Memory B cell (primary cell): Measurements from ENCODE around the gene RPH3AL.
"Not testable (repeated sequence)": the region's sequence is repeated elsewhere in the genome, so short reads cannot be mapped to it uniquely, and the experiment has no call there.

ENCODE experiments used
- ATAC-seq: fragments of 150-1000 bp; cut with Tn5 transposase; 2 replicates; pipeline ENCODE4 v1.10.0; 2021; ENCODE audit warnings: low read depth, mild to moderate bottlenecking, moderate library complexity
- DNase-seq, 2 donors: peaks; one replicate each; pipeline ENCODE4 v3.0.0; 2022; ENCODE audit warnings: low spot score in 2 of 2
- H3K27ac Mint-ChIP-seq: one replicate; pipeline ENCODE4 v1.8.0; 2022; ENCODE audit warnings: mild to moderate bottlenecking, moderate library complexity, mixed read lengths
- H3K27me3 Mint-ChIP-seq: one replicate; pipeline ENCODE4 v1.8.0; 2022; ENCODE audit warnings: mixed read lengths
- H3K36me3 Mint-ChIP-seq: one replicate; pipeline ENCODE4 v1.8.0; 2022; ENCODE audit warnings: mild to moderate bottlenecking, mixed read lengths
- H3K4me1 Mint-ChIP-seq: one replicate; pipeline ENCODE4 v1.8.0; 2022; ENCODE audit warnings: mixed read lengths
- H3K4me3 Mint-ChIP-seq: one replicate; pipeline ENCODE4 v1.8.0; 2022; ENCODE audit warnings: mild to moderate bottlenecking, moderate library complexity, mixed read lengths
- H3K9me3 Mint-ChIP-seq: one replicate; pipeline ENCODE4 v1.8.0; 2022; ENCODE audit warnings: mixed read lengths

The RPH3AL gene

GRCh38 chr17:226108-227077 is 126.2 kb downstream of the RPH3AL start:
- peaks cover 2% of the 10 kb centered on the region for H3K36me3 Mint-ChIP-seq
- H3K27me3 Mint-ChIP-seq = no peaks in the 10 kb centered on the region
- H3K4me3 Mint-ChIP-seq = no peak overlapping the region
- H3K9me3 Mint-ChIP-seq = no peaks in the 10 kb centered on the region
- H3K27ac Mint-ChIP-seq = no peak overlapping the region
- ATAC-seq (no peak), DNase-seq (no peak)
- no peaks in the 10 kb centered on the region for H3K4me1 Mint-ChIP-seq

GRCh38 chr17:225551-225950 is 127.1 kb downstream of the RPH3AL start:
- Mint-ChIP-seq H3K27me3 (no peaks in the 10 kb centered on the region), H3K27ac (no peak overlapping the region), H3K4me1 (no peaks in the 10 kb centered on the region), H3K36me3 (no peaks in the 10 kb centered on the region), H3K4me3 (no peak overlapping the region), H3K9me3 (no peaks in the 10 kb centered on the region)
- DNase-seq (no peak), ATAC-seq (no peak)

GRCh38 chr17:224576-224975 is 128.0 kb downstream of the RPH3AL start:
- H3K4me1 Mint-ChIP-seq, ATAC-seq, H3K27ac Mint-ChIP-seq, H3K4me3 Mint-ChIP-seq, DNase-seq, H3K36me3 Mint-ChIP-seq, H3K27me3 Mint-ChIP-seq, H3K9me3 Mint-ChIP-seq: not testable (repeated sequence)

GRCh38 chr17:223723-224471 is 128.7 kb downstream of the RPH3AL start:
- H3K27me3 Mint-ChIP-seq = no peaks in the 10 kb centered on the region
- no peak overlapping the region for H3K27ac Mint-ChIP-seq
- H3K9me3 Mint-ChIP-seq = no peaks in the 10 kb centered on the region
- ATAC-seq (no peak), DNase-seq (no peak)
- no peaks in the 10 kb centered on the region for H3K4me1 Mint-ChIP-seq
- H3K4me3 Mint-ChIP-seq = no peak overlapping the region
- H3K36me3 Mint-ChIP-seq = no peaks in the 10 kb centered on the region

- ATAC-seq = no peak
- no peak overlapping the region for H3K4me3 Mint-ChIP-seq
Observed at GRCh38 chr17:222172-222571, 130.4 kb downstream of the RPH3AL start.

GRCh38 chr17:219696-220095 is 132.9 kb downstream of the RPH3AL start:
- Mint-ChIP-seq H3K9me3 (no peaks in the 10 kb centered on the region), H3K27ac (no peak overlapping the region), H3K4me1 (no peaks in the 10 kb centered on the region), H3K4me3 (no peak overlapping the region), H3K36me3 (no peaks in the 10 kb centered on the region), H3K27me3 (no peaks in the 10 kb centered on the region)
- DNase-seq (no peak), ATAC-seq (no peak)

More at GRCh38 chr17:222172-222571, 130.4 kb downstream of the RPH3AL start:
- H3K27me3 Mint-ChIP-seq = no peaks in the 10 kb centered on the region
- H3K36me3 Mint-ChIP-seq = no peaks in the 10 kb centered on the region
- no peaks in the 10 kb centered on the region for H3K9me3 Mint-ChIP-seq
- H3K27ac Mint-ChIP-seq = no peak overlapping the region
- DNase-seq = no peak
- H3K4me1 Mint-ChIP-seq = no peaks in the 10 kb centered on the region

- no peak for DNase-seq
- Mint-ChIP-seq H3K9me3 (no peaks in the 10 kb centered on the region), H3K27ac (no peak overlapping the region), H3K36me3 (no peaks in the 10 kb centered on the region), H3K27me3 (no peaks in the 10 kb centered on the region), H3K4me1 (no peaks in the 10 kb centered on the region), H3K4me3 (no peak overlapping the region)
- ATAC-seq = no peak
Observed at GRCh38 chr17:218432-219110, 134.0 kb downstream of the RPH3AL start.

GRCh38 chr17:216625-217024 is 136.0 kb downstream of the RPH3AL start:
- no peak for ATAC-seq
- DNase-seq = no peak
- Mint-ChIP-seq H3K27ac (no peak overlapping the region), H3K9me3 (no peaks in the 10 kb centered on the region), H3K4me1 (no peaks in the 10 kb centered on the region), H3K4me3 (no peak overlapping the region), H3K27me3 (no peaks in the 10 kb centered on the region), H3K36me3 (no peaks in the 10 kb centered on the region)

- not testable (repeated sequence) for H3K4me1 Mint-ChIP-seq, H3K4me3 Mint-ChIP-seq, ATAC-seq, H3K27ac Mint-ChIP-seq, H3K9me3 Mint-ChIP-seq, H3K36me3 Mint-ChIP-seq, H3K27me3 Mint-ChIP-seq, DNase-seq
Observed at GRCh38 chr17:215563-216478, 136.8 kb downstream of the RPH3AL start.

- DNase-seq (no peak), ATAC-seq (no peak)
- peaks cover 2% of the 10 kb centered on the region for H3K36me3 Mint-ChIP-seq
- H3K4me1 Mint-ChIP-seq = no peaks in the 10 kb centered on the region
- no peak overlapping the region for H3K27ac Mint-ChIP-seq
- H3K9me3 Mint-ChIP-seq = no peaks in the 10 kb centered on the region
- H3K27me3 Mint-ChIP-seq = no peaks in the 10 kb centered on the region
- H3K4me3 Mint-ChIP-seq = no peak overlapping the region
Observed at GRCh38 chr17:214881-215331, 137.7 kb downstream of the RPH3AL start.

GRCh38 chr17:213286-214105 is 139.1 kb downstream of the RPH3AL start:
- H3K27me3 Mint-ChIP-seq = no peaks in the 10 kb centered on the region
- no peak overlapping the region for H3K27ac Mint-ChIP-seq

GRCh38 chr17:210402-210801 is 142.2 kb downstream of the RPH3AL start:
- Mint-ChIP-seq H3K27ac (no peak overlapping the region), H3K36me3 (peaks cover 9% of the 10 kb centered on the region), H3K9me3 (peaks cover 10% of the 10 kb centered on the region), H3K27me3 (no peaks in the 10 kb centered on the region), H3K4me3 (no peak overlapping the region), H3K4me1 (no peaks in the 10 kb centered on the region)
- ATAC-seq (no peak), DNase-seq (no peak)

More at GRCh38 chr17:213286-214105, 139.1 kb downstream of the RPH3AL start:
- Mint-ChIP-seq H3K4me1 (no peaks in the 10 kb centered on the region), H3K4me3 (no peak overlapping the region), H3K36me3 (peaks cover 6% of the 10 kb centered on the region), H3K9me3 (peaks cover 3% of the 10 kb centered on the region)
- DNase-seq = no peak
- no peak for ATAC-seq
